Retinal pigment epithelial cell (primary cell): ENCODE results near the gene PPT1.

ENCODE experiments used
- DNase-seq: peaks from one replicate; pipeline ENCODE4 v3.0.0-alpha.2; 2010; ENCODE audit warnings: low read depth
- H3K4me3 ChIP-seq: 2 replicates; pipeline ENCODE4 v1.5.1; 2011; ENCODE audit warnings: mild to moderate bottlenecking, low read length, control low read depth, moderate library complexity
- TF ChIP-seq, protein P1 (sequence below): conservative IDR thresholded peaks from 2 replicates; pipeline ENCODE4 v1.5.1; 2011; ENCODE audit warnings: low read depth, low read length, control low read depth, inconsistent platforms

The PPT1 gene

DNA sequence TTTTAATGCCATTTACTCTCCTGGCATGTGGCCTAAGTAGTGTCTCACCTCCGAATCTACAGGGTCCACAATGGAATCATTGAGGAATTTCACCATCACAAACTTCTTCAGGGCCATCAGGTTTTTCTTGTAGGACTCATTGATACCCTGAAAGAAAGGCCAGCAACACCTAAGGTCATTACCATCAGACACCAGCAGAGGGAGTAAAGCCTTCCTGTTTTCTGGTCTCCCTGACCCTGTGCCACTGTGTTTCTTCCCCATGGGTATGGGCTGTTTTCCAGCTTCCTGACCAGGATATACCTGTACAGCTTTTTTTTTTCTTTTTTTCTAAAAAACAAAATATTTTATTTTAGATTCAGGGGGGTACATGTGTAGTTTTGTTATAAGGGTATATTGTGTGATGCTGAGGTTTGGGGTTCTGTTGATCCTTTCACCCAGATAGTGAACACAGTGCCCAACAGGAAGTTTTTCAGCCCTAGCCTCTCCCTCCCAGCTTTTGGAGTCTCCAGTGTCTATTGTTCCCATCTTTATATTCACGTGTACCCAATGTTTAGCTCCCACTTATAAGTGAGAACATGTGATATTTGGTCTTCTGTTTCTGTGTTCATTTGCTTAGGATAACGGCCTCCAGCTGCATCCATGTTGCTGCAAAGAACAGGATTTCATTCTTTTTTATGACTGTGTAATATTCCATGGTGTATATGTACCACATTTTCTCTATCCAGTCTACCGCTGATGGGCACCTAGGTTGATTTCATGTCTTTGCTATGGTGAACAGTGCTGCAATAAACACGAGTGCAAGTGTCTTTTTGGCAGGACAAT lies 18.3 kb downstream of the PPT1 start:
- DNase-seq, result peak; percentile 13
- TF ChIP-seq, protein P1, sequence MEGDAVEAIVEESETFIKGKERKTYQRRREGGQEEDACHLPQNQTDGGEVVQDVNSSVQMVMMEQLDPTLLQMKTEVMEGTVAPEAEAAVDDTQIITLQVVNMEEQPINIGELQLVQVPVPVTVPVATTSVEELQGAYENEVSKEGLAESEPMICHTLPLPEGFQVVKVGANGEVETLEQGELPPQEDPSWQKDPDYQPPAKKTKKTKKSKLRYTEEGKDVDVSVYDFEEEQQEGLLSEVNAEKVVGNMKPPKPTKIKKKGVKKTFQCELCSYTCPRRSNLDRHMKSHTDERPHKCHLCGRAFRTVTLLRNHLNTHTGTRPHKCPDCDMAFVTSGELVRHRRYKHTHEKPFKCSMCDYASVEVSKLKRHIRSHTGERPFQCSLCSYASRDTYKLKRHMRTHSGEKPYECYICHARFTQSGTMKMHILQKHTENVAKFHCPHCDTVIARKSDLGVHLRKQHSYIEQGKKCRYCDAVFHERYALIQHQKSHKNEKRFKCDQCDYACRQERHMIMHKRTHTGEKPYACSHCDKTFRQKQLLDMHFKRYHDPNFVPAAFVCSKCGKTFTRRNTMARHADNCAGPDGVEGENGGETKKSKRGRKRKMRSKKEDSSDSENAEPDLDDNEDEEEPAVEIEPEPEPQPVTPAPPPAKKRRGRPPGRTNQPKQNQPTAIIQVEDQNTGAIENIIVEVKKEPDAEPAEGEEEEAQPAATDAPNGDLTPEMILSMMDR, result peak; percentile 88
- no peak overlapping the region for H3K4me3 ChIP-seq

DNA sequence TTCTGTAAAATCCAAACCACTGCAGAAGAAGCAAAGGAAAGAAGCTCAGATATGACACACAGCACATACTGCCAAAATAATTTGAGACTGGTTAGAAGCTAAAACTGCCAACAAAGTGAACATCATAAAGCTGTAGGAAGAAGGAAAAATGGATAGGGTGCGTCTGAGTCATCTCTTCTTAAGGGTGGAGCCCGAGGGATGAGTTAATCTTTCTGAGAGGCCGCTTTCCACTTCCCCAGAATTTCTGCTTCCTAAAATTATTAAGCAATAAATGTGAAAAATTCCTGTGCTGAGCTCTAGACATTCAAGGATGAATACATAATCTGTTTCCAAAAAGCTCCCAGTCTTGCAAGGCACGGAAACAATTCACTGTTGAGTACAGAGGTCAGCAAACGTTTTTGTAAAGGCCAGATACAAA lies 20.1 kb downstream of the PPT1 start:
- no peak overlapping the region for H3K4me3 ChIP-seq
- TF ChIP-seq, protein P1, result no peak
- DNase-seq, result no peak

DNA sequence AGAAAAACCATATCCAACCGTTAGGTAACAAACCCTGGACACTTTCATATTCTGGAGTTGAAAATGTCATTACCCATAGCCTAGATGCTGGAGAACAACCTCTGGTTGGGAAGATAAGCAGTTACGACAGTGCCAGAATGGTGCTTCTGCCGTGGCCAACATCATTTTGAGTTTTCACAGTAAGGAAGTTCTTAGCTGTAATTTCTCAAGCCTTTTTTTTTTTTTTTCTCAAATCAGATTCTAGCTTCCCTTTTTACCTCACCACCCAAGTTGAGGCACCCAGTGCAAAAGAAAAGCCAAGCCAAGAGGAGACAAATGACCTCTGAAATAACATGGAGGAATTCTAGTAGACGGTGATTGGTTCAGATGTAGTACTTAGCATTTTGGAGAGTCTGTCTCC lies 21.8 kb downstream of the PPT1 start:
- TF ChIP-seq, protein P1, result no peak
- no peak for DNase-seq
- no peak overlapping the region for H3K4me3 ChIP-seq

DNA sequence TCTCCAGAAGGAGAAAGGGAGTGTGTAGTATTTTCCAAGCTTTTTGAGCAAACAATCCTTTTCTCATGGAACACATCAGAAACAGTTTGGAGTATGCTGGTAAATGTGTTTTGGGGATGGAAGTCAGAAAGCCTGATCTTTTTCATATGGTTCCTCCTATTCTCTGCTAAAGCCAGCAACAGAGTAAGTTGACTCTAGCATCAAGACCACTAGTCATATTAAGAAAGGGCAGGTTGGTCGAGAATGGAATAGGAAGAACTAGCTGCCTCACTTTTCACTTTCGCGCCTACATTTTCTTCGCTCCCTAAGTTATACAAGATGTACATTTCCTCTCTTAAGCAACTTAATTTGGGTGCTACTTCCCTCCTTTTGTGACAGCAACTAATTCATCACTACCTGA lies 24.0 kb downstream of the PPT1 start:
- no peak for DNase-seq
- TF ChIP-seq, protein P1, result no peak

DNA sequence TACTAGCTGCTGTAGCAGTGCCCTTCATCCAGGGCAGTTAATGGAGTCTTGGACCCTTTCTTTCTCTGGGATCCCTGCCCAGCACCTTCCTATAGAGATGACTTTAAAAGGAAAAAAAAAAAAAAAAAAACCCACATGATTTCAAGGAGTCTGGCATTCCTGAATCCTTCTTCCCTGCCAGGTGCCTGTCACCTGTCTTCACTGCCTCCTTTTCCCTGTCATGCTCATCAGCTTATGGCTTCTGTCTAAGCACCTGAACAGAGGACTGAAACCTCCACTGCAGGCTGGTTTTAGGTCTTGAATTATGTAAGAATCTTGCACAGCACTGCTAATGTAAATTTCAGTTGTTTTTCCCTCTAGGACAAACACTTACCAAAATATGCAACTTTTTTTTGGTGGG lies 24.9 kb downstream of the PPT1 start:
- TF ChIP-seq, protein P1, result no peak
- no peak overlapping the region for H3K4me3 ChIP-seq
- DNase-seq, result no peak

More for the DNA sequence above, 24.0 kb downstream of the PPT1 start:
- no peak overlapping the region for H3K4me3 ChIP-seq

DNA sequence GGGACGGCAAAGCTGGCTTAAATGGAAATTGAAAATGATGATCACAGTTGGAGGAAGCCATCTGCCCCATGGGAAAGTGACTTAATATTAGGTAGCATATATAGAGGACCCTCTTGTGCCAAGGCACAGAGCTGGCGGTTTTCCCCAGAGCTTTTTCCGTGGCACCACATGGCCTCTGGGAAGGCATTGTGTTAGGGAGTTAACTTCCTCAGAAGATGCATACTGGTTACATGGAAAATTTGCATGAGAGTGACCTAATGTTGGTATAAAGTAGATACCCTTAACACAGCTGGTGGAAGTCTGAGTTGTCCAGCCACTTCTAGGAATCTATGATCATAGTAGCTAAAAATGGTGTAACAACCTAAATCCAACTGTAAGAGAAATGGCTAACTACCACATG lies 29.2 kb downstream of the PPT1 start:
- DNase-seq, result no peak
- no peak overlapping the region for H3K4me3 ChIP-seq
- TF ChIP-seq, protein P1, result no peak

DNA sequence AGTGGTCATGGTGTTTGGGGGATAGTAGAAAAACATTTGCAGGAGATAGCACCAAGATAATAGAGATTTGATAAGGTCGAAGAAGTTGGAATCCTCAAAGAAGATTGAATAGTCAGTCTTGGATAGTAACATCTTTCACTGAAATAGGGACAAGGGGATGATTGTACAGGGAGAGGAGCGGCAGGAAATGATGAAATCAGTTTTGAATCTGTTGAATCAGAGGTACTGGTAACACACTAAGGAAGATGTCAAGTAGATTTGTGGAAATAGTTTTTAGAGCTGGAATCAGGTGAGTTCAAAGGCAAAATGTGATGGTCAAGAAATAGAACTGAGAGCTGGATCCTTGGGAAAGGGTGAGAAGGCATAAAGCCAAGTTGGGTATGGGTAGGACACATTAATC lies 30.0 kb downstream of the PPT1 start:
- DNase-seq, result no peak
- no peak overlapping the region for H3K4me3 ChIP-seq
- TF ChIP-seq, protein P1, result no peak
